Measurements from ENCODE around the gene USP54.
A peak's percentile ranks its signal among the peaks of the same experiment; 100 is the strongest.

The USP54 gene

GRCh38 chr10:73495884-73496674, 95.1 kb downstream of the USP54 start, which contains the start of gene PPP3CB:
Gene PPP3CB (minus strand): TSS chr10:73496024. CDS start chr10:73495889, 135 bp downstream.
- H3K9me3 ChIP-seq (ENCODE audit: low read length): no peaks in the 10 kb centered on the region
- no peaks in the 10 kb centered on the region for H3K27me3 ChIP-seq (ENCODE audit: insufficient read depth, low read length)
- peaks cover 29% of the 10 kb centered on the region for H3K36me3 ChIP-seq (ENCODE audit: insufficient read depth, low read length)
- H3K4me3 ChIP-seq (ENCODE audit: low read length): peak within 1 kb of the TSS; percentile 97
- H3K4me1 ChIP-seq (ENCODE audit: insufficient read depth, low read length): peaks cover 16% of the 10 kb centered on the region
- H2AFZ ChIP-seq (ENCODE audit: low read depth, low read length): peak within 1 kb of the TSS; percentile 43

GRCh38 chr10:73495226-73495883, 95.8 kb downstream of the USP54 start:
- Histone ChIP-seq H2AFZ (ENCODE audit: low read depth, low read length) (no peak overlapping the region), H3K4me1 (ENCODE audit: insufficient read depth, low read length) (peaks cover 16% of the 10 kb centered on the region), H3K9me3 (ENCODE audit: low read length) (no peaks in the 10 kb centered on the region), H3K27me3 (ENCODE audit: insufficient read depth, low read length) (no peaks in the 10 kb centered on the region), H3K36me3 (ENCODE audit: insufficient read depth, low read length) (peaks cover 25% of the 10 kb centered on the region), H3K4me3 (ENCODE audit: low read length) (peak overlapping the region; percentile 97)

GRCh38 chr10:73494877-73495225, 96.3 kb downstream of the USP54 start:
- no peaks in the 10 kb centered on the region for H3K27me3 ChIP-seq (ENCODE audit: insufficient read depth, low read length)
- no peaks in the 10 kb centered on the region for H3K9me3 ChIP-seq (ENCODE audit: low read length)
- H3K4me3 ChIP-seq (ENCODE audit: low read length): peak overlapping the region; percentile 97
- no peak overlapping the region for H2AFZ ChIP-seq (ENCODE audit: low read depth, low read length)
- H3K4me1 ChIP-seq (ENCODE audit: insufficient read depth, low read length): peaks cover 16% of the 10 kb centered on the region
- H3K36me3 ChIP-seq (ENCODE audit: insufficient read depth, low read length): peaks cover 24% of the 10 kb centered on the region

GRCh38 chr10:73494213-73494612, 96.9 kb downstream of the USP54 start:
- peaks cover 16% of the 10 kb centered on the region for H3K4me1 ChIP-seq (ENCODE audit: insufficient read depth, low read length)
- no peaks in the 10 kb centered on the region for H3K27me3 ChIP-seq (ENCODE audit: insufficient read depth, low read length)
- peaks cover 18% of the 10 kb centered on the region for H3K36me3 ChIP-seq (ENCODE audit: insufficient read depth, low read length)
- peak overlapping the region; percentile 97 for H3K4me3 ChIP-seq (ENCODE audit: low read length)
- H2AFZ ChIP-seq (ENCODE audit: low read depth, low read length): no peak overlapping the region
- no peaks in the 10 kb centered on the region for H3K9me3 ChIP-seq (ENCODE audit: low read length)

- Histone ChIP-seq H3K4me3 (ENCODE audit: low read length) (no peak overlapping the region), H3K36me3 (ENCODE audit: insufficient read depth, low read length) (peaks cover 13% of the 10 kb centered on the region)
These were observed 97.4 kb downstream of the USP54 start for GRCh38 chr10:73493781-73494180.

GRCh38 chr10:73486601-73487000, 104.5 kb downstream of the USP54 start:
- Histone ChIP-seq H3K36me3 (ENCODE audit: insufficient read depth, low read length) (peaks cover 15% of the 10 kb centered on the region), H3K4me1 (ENCODE audit: insufficient read depth, low read length) (no peaks in the 10 kb centered on the region), H3K4me3 (ENCODE audit: low read length) (no peak overlapping the region), H2AFZ (ENCODE audit: low read depth, low read length) (no peak overlapping the region), H3K9me3 (ENCODE audit: low read length) (no peaks in the 10 kb centered on the region), H3K27me3 (ENCODE audit: insufficient read depth, low read length) (no peaks in the 10 kb centered on the region)

More at GRCh38 chr10:73493781-73494180, 97.4 kb downstream of the USP54 start:
- no peaks in the 10 kb centered on the region for H3K9me3 ChIP-seq (ENCODE audit: low read length)
- H3K4me1 ChIP-seq (ENCODE audit: insufficient read depth, low read length): peaks cover 16% of the 10 kb centered on the region
- no peaks in the 10 kb centered on the region for H3K27me3 ChIP-seq (ENCODE audit: insufficient read depth, low read length)
- H2AFZ ChIP-seq (ENCODE audit: low read depth, low read length): no peak overlapping the region

GRCh38 chr10:73485320-73485719, 105.8 kb downstream of the USP54 start:
- H3K27me3 ChIP-seq (ENCODE audit: insufficient read depth, low read length): no peaks in the 10 kb centered on the region
- H3K9me3 ChIP-seq (ENCODE audit: low read length): no peaks in the 10 kb centered on the region
- peaks cover 15% of the 10 kb centered on the region for H3K36me3 ChIP-seq (ENCODE audit: insufficient read depth, low read length)
- H3K4me3 ChIP-seq (ENCODE audit: low read length): no peak overlapping the region
- no peak overlapping the region for H2AFZ ChIP-seq (ENCODE audit: low read depth, low read length)
- no peaks in the 10 kb centered on the region for H3K4me1 ChIP-seq (ENCODE audit: insufficient read depth, low read length)

GRCh38 chr10:73480158-73480557, 111.0 kb downstream of the USP54 start:
- no peaks in the 10 kb centered on the region for H3K27me3 ChIP-seq (ENCODE audit: insufficient read depth, low read length)
- H2AFZ ChIP-seq (ENCODE audit: low read depth, low read length): no peak overlapping the region
- no peaks in the 10 kb centered on the region for H3K9me3 ChIP-seq (ENCODE audit: low read length)
- no peak overlapping the region for H3K4me3 ChIP-seq (ENCODE audit: low read length)
- H3K4me1 ChIP-seq (ENCODE audit: insufficient read depth, low read length): no peaks in the 10 kb centered on the region
- peaks cover 46% of the 10 kb centered on the region for H3K36me3 ChIP-seq (ENCODE audit: insufficient read depth, low read length)

GRCh38 chr10:73478636-73479035, 112.5 kb downstream of the USP54 start:
- Histone ChIP-seq H3K36me3 (ENCODE audit: insufficient read depth, low read length) (peaks cover 51% of the 10 kb centered on the region), H2AFZ (ENCODE audit: low read depth, low read length) (no peak overlapping the region), H3K9me3 (ENCODE audit: low read length) (no peaks in the 10 kb centered on the region), H3K27me3 (ENCODE audit: insufficient read depth, low read length) (no peaks in the 10 kb centered on the region), H3K4me1 (ENCODE audit: insufficient read depth, low read length) (no peaks in the 10 kb centered on the region), H3K4me3 (ENCODE audit: low read length) (no peak overlapping the region)

- Histone ChIP-seq H3K4me1 (ENCODE audit: insufficient read depth, low read length) (no peaks in the 10 kb centered on the region), H3K9me3 (ENCODE audit: low read length) (no peaks in the 10 kb centered on the region), H3K4me3 (ENCODE audit: low read length) (no peak overlapping the region), H3K36me3 (ENCODE audit: insufficient read depth, low read length) (peaks cover 83% of the 10 kb centered on the region), H3K27me3 (ENCODE audit: insufficient read depth, low read length) (no peaks in the 10 kb centered on the region), H2AFZ (ENCODE audit: low read depth, low read length) (no peak overlapping the region)
These were observed 119.9 kb downstream of the USP54 start for GRCh38 chr10:73471226-73471625.

GRCh38 chr10:73469579-73469978, 121.6 kb downstream of the USP54 start:
- Histone ChIP-seq H2AFZ (ENCODE audit: low read depth, low read length) (no peak overlapping the region), H3K36me3 (ENCODE audit: insufficient read depth, low read length) (peaks cover 82% of the 10 kb centered on the region), H3K9me3 (ENCODE audit: low read length) (no peaks in the 10 kb centered on the region), H3K4me3 (ENCODE audit: low read length) (no peak overlapping the region), H3K27me3 (ENCODE audit: insufficient read depth, low read length) (no peaks in the 10 kb centered on the region), H3K4me1 (ENCODE audit: insufficient read depth, low read length) (no peaks in the 10 kb centered on the region)

GRCh38 chr10:73467206-73467605, 123.9 kb downstream of the USP54 start:
- Histone ChIP-seq H3K4me1 (ENCODE audit: insufficient read depth, low read length) (no peaks in the 10 kb centered on the region), H3K9me3 (ENCODE audit: low read length) (no peaks in the 10 kb centered on the region), H3K36me3 (ENCODE audit: insufficient read depth, low read length) (peaks cover 81% of the 10 kb centered on the region), H3K4me3 (ENCODE audit: low read length) (no peak overlapping the region), H3K27me3 (ENCODE audit: insufficient read depth, low read length) (no peaks in the 10 kb centered on the region), H2AFZ (ENCODE audit: low read depth, low read length) (no peak overlapping the region)

- Histone ChIP-seq H2AFZ (ENCODE audit: low read depth, low read length) (no peak overlapping the region), H3K4me1 (ENCODE audit: insufficient read depth, low read length) (no peaks in the 10 kb centered on the region), H3K9me3 (ENCODE audit: low read length) (no peaks in the 10 kb centered on the region), H3K27me3 (ENCODE audit: insufficient read depth, low read length) (no peaks in the 10 kb centered on the region), H3K36me3 (ENCODE audit: insufficient read depth, low read length) (peaks cover 76% of the 10 kb centered on the region), H3K4me3 (ENCODE audit: low read length) (no peak overlapping the region)
These were observed 125.0 kb downstream of the USP54 start for GRCh38 chr10:73465978-73466726.

All from neuron (in vitro differentiated cells).